Nephron (organoid): ENCODE results near the gene R3HDM2.
"Not testable (repeated sequence)": the region's sequence is repeated elsewhere in the genome, so short reads cannot be mapped to it uniquely, and the experiment has no call there.

ENCODE experiments used
- H3K27ac Mint-ChIP-seq, 3 experiments: 2 replicates each; pipeline ENCODE4 v1.8.0; 2020; ENCODE audit warnings: mixed read lengths in 3 of 3, mild to moderate bottlenecking in 2 of 3, moderate library complexity in 1 of 3
- H3K27me3 Mint-ChIP-seq: 2 replicates; pipeline ENCODE4 v1.8.0; 2021; ENCODE audit warnings: low read depth, mild to moderate bottlenecking, moderate library complexity, mixed read lengths
- H3K36me3 Mint-ChIP-seq: 2 replicates; pipeline ENCODE4 v1.8.0; 2020; ENCODE audit warnings: low read depth, mixed read lengths
- H3K4me1 Mint-ChIP-seq: 2 replicates; pipeline ENCODE4 v1.8.0; 2020; ENCODE audit warnings: mixed read lengths
- H3K4me3 Mint-ChIP-seq, 3 experiments: 2 replicates each; pipeline ENCODE4 v1.8.0; 2020; ENCODE audit warnings: mild to moderate bottlenecking in 3 of 3, mixed read lengths in 3 of 3, moderate library complexity in 2 of 3
- H3K9me3 Mint-ChIP-seq: 2 replicates; pipeline ENCODE4 v1.8.0; 2020; ENCODE audit warnings: mixed read lengths
- TF ChIP-seq, protein P1 (sequence below), 3 experiments: fragments of 200-600 bp; sonication (generic); IDR thresholded peaks; one replicate each; pipeline ENCODE4 v1.5.0; 2021; ENCODE audit warnings: antibody characterized with exemption in 3 of 3; ENCODE audit not compliant: unreplicated experiment in 3 of 3

R3HDM2 gene

GRCh38 chr12:57329219-57329618, 101.6 kb downstream of the R3HDM2 start:
- H3K4me3 Mint-ChIP-seq: no peak overlapping the region
- peaks cover 46% of the 10 kb centered on the region for H3K36me3 Mint-ChIP-seq
- no peaks in the 10 kb centered on the region for H3K4me1 Mint-ChIP-seq
- no peaks in the 10 kb centered on the region for H3K27me3 Mint-ChIP-seq
- H3K27ac Mint-ChIP-seq: no peak overlapping the region
- TF ChIP-seq, protein P1, sequence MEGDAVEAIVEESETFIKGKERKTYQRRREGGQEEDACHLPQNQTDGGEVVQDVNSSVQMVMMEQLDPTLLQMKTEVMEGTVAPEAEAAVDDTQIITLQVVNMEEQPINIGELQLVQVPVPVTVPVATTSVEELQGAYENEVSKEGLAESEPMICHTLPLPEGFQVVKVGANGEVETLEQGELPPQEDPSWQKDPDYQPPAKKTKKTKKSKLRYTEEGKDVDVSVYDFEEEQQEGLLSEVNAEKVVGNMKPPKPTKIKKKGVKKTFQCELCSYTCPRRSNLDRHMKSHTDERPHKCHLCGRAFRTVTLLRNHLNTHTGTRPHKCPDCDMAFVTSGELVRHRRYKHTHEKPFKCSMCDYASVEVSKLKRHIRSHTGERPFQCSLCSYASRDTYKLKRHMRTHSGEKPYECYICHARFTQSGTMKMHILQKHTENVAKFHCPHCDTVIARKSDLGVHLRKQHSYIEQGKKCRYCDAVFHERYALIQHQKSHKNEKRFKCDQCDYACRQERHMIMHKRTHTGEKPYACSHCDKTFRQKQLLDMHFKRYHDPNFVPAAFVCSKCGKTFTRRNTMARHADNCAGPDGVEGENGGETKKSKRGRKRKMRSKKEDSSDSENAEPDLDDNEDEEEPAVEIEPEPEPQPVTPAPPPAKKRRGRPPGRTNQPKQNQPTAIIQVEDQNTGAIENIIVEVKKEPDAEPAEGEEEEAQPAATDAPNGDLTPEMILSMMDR (IDR thresholded peaks at IDR 0.05; ENCODE audit: unreplicated experiment in 3 of 3): no peak
- H3K9me3 Mint-ChIP-seq: peaks cover 8% of the 10 kb centered on the region

- TF ChIP-seq, protein P1 (IDR thresholded peaks at IDR 0.05; ENCODE audit: unreplicated experiment in 3 of 3): no peak
- Mint-ChIP-seq H3K4me3 (no peak overlapping the region), H3K4me1 (peaks cover under 1% of the 10 kb centered on the region), H3K27me3 (no peaks in the 10 kb centered on the region), H3K36me3 (peaks cover 37% of the 10 kb centered on the region), H3K9me3 (peaks cover 4% of the 10 kb centered on the region), H3K27ac (no peak overlapping the region)
These were observed 105.4 kb downstream of the R3HDM2 start for GRCh38 chr12:57325395-57325794.

DNA sequence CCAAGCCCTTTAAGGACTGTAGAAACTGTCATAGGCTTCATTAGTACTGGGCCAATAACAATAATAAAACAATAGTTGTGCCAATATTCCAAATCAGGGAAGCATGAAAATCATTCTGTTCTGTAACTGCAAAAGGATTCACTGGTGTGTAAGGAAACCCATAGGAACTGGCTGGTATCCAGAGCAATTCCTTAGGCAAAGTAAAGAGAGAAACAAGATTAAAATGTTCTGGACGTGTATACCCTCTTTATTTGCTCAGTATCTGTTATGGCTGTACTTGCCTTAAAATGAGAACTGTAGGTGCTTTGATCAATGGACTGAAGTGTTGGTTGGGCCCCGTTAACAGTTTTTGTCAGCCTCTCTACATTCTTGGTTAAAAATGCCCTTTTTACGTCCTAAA, 107.4 kb downstream of the R3HDM2 start:
- Mint-ChIP-seq H3K4me3 (no peak overlapping the region), H3K4me1 (peaks cover 9% of the 10 kb centered on the region), H3K27ac (peak overlapping the region in 2 of 3 experiments; percentile 33 to 44), H3K9me3 (no peaks in the 10 kb centered on the region), H3K27me3 (no peaks in the 10 kb centered on the region), H3K36me3 (peaks cover 23% of the 10 kb centered on the region)
- TF ChIP-seq, protein P1 (IDR thresholded peaks at IDR 0.05; ENCODE audit: unreplicated experiment in 3 of 3): no peak

DNA sequence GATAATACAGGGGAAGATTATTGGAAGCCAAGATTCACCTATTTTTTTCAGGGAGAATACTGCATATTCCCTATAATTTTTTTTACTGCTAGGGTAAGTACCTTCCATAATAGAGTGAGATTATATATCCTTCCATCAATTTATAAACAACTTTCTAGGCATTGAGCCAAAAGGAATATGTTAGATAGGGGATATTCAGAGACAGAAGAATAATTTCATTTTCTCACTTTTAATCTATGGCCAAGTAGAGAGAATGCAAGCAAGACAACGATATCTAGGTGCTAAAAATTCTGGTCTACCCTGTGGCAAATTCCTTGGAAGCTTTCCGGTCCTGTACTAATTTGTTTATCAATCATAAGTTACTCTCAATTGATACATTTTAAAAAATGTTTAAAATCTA, 110.2 kb downstream of the R3HDM2 start:
- peaks cover 9% of the 10 kb centered on the region for H3K4me1 Mint-ChIP-seq
- TF ChIP-seq, protein P1 (IDR thresholded peaks at IDR 0.05; ENCODE audit: unreplicated experiment in 3 of 3): no peak
- H3K4me3 Mint-ChIP-seq: no peak overlapping the region
- no peak overlapping the region for H3K27ac Mint-ChIP-seq
- no peaks in the 10 kb centered on the region for H3K27me3 Mint-ChIP-seq
- no peaks in the 10 kb centered on the region for H3K9me3 Mint-ChIP-seq
- H3K36me3 Mint-ChIP-seq: peaks cover 4% of the 10 kb centered on the region

DNA sequence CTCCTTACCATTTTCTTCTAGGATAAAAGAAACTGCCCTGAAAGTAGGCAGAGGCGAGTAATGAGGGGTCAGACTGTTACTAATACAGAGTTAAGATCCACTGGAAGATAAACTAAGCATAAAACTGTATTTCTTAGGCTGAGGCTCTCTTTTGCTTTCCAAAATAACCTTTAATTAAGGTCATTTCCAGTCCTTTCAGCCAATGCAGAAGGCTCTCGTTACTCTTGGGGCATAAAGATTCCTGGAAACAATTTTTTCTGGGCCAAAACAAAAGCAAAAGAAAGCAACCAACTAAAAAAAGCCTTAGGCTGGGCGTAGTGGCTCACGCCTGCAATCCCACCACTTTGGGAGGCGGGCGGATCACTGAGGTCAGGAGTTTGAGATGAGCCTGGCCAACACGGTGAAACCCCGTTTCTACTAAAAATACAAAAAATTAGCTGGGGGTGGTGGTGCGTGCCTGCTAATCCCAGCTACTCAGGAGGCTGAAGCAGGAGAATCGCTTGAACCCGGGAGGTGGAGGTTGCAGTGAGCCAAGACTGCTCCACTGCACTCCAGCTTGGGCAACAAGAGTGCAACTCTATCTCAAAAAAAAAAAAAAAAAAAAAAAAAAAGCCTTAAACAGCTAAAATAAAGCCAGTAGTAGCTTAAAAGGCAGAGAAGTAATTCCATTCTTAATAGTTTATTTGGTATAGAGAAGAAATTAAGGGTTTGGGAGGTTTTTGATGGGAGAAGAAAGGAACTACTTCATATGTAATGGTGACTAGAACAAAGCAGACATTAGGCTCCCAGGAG, 111.0 kb downstream of the R3HDM2 start:
- Mint-ChIP-seq H3K36me3 (peaks cover 4% of the 10 kb centered on the region), H3K4me3 (no peak overlapping the region), H3K27me3 (no peaks in the 10 kb centered on the region), H3K4me1 (peaks cover 9% of the 10 kb centered on the region), H3K9me3 (no peaks in the 10 kb centered on the region), H3K27ac (peak overlapping the region; percentile 17 to 71 (median 63))
- TF ChIP-seq, protein P1 (IDR thresholded peaks at IDR 0.05; ENCODE audit: unreplicated experiment in 3 of 3): no peak

DNA sequence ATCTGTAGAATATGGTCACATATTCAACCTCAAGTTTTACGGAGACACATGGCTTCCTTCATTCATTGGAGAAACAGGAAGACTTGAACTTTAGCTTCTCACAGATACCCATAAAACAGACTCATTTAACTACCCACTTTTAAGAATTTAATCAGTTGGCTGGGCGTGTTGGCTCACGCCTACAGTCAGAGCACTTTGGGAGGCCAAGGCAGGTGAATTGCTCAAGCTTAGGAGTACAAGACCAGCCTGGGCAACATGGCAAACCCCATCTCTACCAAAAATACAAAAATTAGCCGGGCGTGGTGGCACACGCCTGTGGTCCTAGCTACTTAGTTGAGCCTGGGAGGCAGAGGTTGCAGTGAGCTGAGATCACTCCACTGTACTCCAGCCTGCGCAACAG, 115.2 kb downstream of the R3HDM2 start:
- no peaks in the 10 kb centered on the region for H3K27me3 Mint-ChIP-seq
- no peak overlapping the region for H3K4me3 Mint-ChIP-seq
- H3K27ac Mint-ChIP-seq: no peak overlapping the region
- TF ChIP-seq, protein P1 (IDR thresholded peaks at IDR 0.05; ENCODE audit: unreplicated experiment in 3 of 3): no peak
- peaks cover 9% of the 10 kb centered on the region for H3K4me1 Mint-ChIP-seq
- H3K36me3 Mint-ChIP-seq: no peaks in the 10 kb centered on the region
- H3K9me3 Mint-ChIP-seq: no peaks in the 10 kb centered on the region

DNA sequence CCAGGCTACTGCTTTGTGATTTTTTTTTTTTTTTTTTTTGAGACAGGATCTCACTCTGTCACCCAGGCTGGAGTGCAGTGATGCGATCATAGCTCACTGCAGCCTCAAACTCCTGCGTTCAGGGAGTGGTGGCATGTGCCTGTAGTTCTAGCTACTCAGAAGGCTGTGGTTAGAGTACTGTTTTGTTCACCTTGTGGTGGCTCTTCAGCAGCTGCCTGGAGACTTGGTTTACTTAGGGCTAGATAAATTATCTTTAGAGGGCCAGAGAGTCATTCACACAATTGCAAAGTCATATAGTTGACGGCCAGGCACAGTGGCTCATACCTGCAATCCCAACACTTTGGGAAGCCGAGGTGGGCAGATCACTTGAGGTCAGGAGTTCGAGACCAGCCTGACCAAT, 118.6 kb downstream of the R3HDM2 start:
- H3K4me1 Mint-ChIP-seq, H3K27ac Mint-ChIP-seq, H3K4me3 Mint-ChIP-seq, H3K9me3 Mint-ChIP-seq, H3K27me3 Mint-ChIP-seq: not testable (repeated sequence)
- peaks cover 16% of the 10 kb centered on the region for H3K36me3 Mint-ChIP-seq
